Sigmoid colon (tissue), 7 donors: ENCODE results near the gene CDC20. TPM values are rescaled to one million over a fixed set of nuclear protein-coding genes. Genes with fewer than 3 reads are reported as not detected.

Experiments
- DNase-seq: peaks from one replicate; pipeline ENCODE4 v3.0.0-alpha.2; 2019
- H3K27ac ChIP-seq, 4 donors: fragments of 200-600 bp; sonication (generic); one replicate each; pipeline ENCODE4 v1.5.1; 2016 to 2019; ENCODE audit warnings: mild to moderate bottlenecking in 1 of 4
- H3K27me3 ChIP-seq, 3 donors: fragments of 200-600 bp; sonication (generic); one replicate each; pipeline ENCODE4 v1.5.1; 2019; ENCODE audit warnings: mild to moderate bottlenecking in 1 of 3
- H3K36me3 ChIP-seq, 4 donors: fragments of 200-600 bp; sonication (generic); one replicate each; pipeline ENCODE4 v1.5.1; 2016 to 2019
- H3K4me1 ChIP-seq, 4 donors: fragments of 200-600 bp; sonication (generic); one replicate each; pipeline ENCODE4 v1.5.1; 2017 to 2019
- H3K4me3 ChIP-seq, 4 donors: fragments of 200-600 bp; sonication (generic); one replicate each; pipeline ENCODE4 v1.5.1; 2017 to 2019; ENCODE audit warnings: mild to moderate bottlenecking in 2 of 4, moderate library complexity in 1 of 4
- H3K9me3 ChIP-seq, 4 donors: fragments of 200-600 bp in 3 of 4; sonication (generic) in 3 of 4; one replicate each; pipeline versions ENCODE4 v1.5.1 to v1.6.1; 2013 to 2019
- CTCF ChIP-seq, 4 experiments: fragments of 450-650 bp in 3 of 4; fragments of 200-600 bp in 1 of 4; IDR thresholded peaks; one replicate each; pipeline ENCODE4 v1.5.1; 2016 to 2019; ENCODE audit warnings: antibody characterized with exemption in 4 of 4, mild to moderate bottlenecking in 3 of 4, moderate library complexity in 2 of 4
- EP300 ChIP-seq, 4 donors: sonication (generic); formaldehyde crosslinking; IDR thresholded peaks; one replicate each; pipeline ENCODE4 v1.6.1; 2017; ENCODE audit warnings: antibody characterized with exemption in 4 of 4
- POLR2A ChIP-seq, 2 donors: fragments of 450-650 bp; IDR thresholded peaks; one replicate each; pipeline ENCODE4 v1.6.1; 2016; ENCODE audit warnings: antibody characterized with exemption in 2 of 2, mild to moderate bottlenecking in 2 of 2, moderate library complexity in 2 of 2
- POLR2AphosphoS5 ChIP-seq, 4 donors: sonication (generic); formaldehyde crosslinking; IDR thresholded peaks; one replicate each; pipeline ENCODE4 v1.6.1; 2017; ENCODE audit warnings: antibody characterized with exemption in 4 of 4
- WGBS, 2 donors: extraction: QIAGEN DNeasy Blood & Tissue Kit; methylation state at CpG; one replicate each; pipeline ENCODE4 v1.1.7; 2013; 5-methylcytosine and 5-hydroxymethylcytosine counted together
- intact Hi-C: fragments of 100-400 bp; cut with DNase I; formaldehyde crosslinking; loops from one replicate; pipeline ENCODE4 v1.15.1; 2023
- polyA plus RNA-seq, 3 donors: library from polyadenylated mRNA; stranded (reverse); fragments of 200-250 nt; gene quantifications; one replicate each; pipeline ENCODE4 v1.2.3, GENCODE V29; 2013
- total RNA-seq, 4 donors: library from RNA; depleted of rRNA; stranded (reverse); fragments of >200 nt; gene quantifications; one replicate each; pipeline ENCODE4 v1.1.0, GENCODE V29; 2016
- donor health status: healthy with polysubstance abuse.
- donor health status: Bipolar disorder and iron deficiency.
- donor health status: healthy.

Gene CDC20
- total and polyA plus RNA-seq, 7 donors: 0.66 to 65.7 (median 3.4) TPM

GRCh38 chr1:43315963-43316737 is 42.6 kb upstream of the CDC20 start:
- whole genome bisulfite sequencing, 2 donors: 92 to 93% methylated on average over 10 of the region's 10 CpGs
- intact Hi-C loops: no loop called here
- H3K27ac ChIP-seq: no peak overlapping the region
- H3K36me3 ChIP-seq: no peaks in the 10 kb centered on the region
- H3K27me3 ChIP-seq: no peaks in the 10 kb centered on the region
- no peaks in the 10 kb centered on the region for H3K4me1 ChIP-seq
- no peaks in the 10 kb centered on the region for H3K9me3 ChIP-seq
- no peak for TF ChIP-seq CTCF (IDR thresholded peaks at IDR 0.05)
- TF ChIP-seq EP300 (IDR thresholded peaks at IDR 0.05): no peak
- no peak for TF ChIP-seq POLR2AphosphoS5 (IDR thresholded peaks at IDR 0.05)
- no peak for TF ChIP-seq POLR2A (IDR thresholded peaks at IDR 0.05)
- H3K4me3 ChIP-seq: no peak overlapping the region
- peak; percentile 18 for DNase-seq

GRCh38 chr1:43316738-43317520 is 41.9 kb upstream of the CDC20 start:
- DNase-seq: peak; percentile 60
- intact Hi-C loops: no loop called here
- 91 to 93% methylated on average over 16 of the region's 16 CpGs for WGBS, 2 donors

GRCh38 chr1:43317817-43318471 is 40.8 kb upstream of the CDC20 start:
- H3K27ac ChIP-seq: no peak overlapping the region

More at GRCh38 chr1:43316738-43317520, 41.9 kb upstream of the CDC20 start:
- Histone ChIP-seq H3K9me3 (no peaks in the 10 kb centered on the region), H3K4me3 (no peak overlapping the region), H3K27ac (no peak overlapping the region), H3K27me3 (no peaks in the 10 kb centered on the region), H3K4me1 (no peaks in the 10 kb centered on the region), H3K36me3 (no peaks in the 10 kb centered on the region)
- TF ChIP-seq EP300 (IDR thresholded peaks at IDR 0.05) (no peak), CTCF (IDR thresholded peaks at IDR 0.05) (no peak), POLR2A (IDR thresholded peaks at IDR 0.05) (no peak), POLR2AphosphoS5 (IDR thresholded peaks at IDR 0.05) (no peak)

GRCh38 chr1:43318831-43319230 is 40.0 kb upstream of the CDC20 start:
- Histone ChIP-seq H3K9me3 (no peaks in the 10 kb centered on the region), H3K36me3 (no peaks in the 10 kb centered on the region), H3K4me3 (no peak overlapping the region), H3K27ac (no peak overlapping the region), H3K4me1 (no peaks in the 10 kb centered on the region), H3K27me3 (no peaks in the 10 kb centered on the region)
- no peak for TF ChIP-seq POLR2A (IDR thresholded peaks at IDR 0.05)
- no peak for TF ChIP-seq POLR2AphosphoS5 (IDR thresholded peaks at IDR 0.05)
- TF ChIP-seq CTCF (IDR thresholded peaks at IDR 0.05): no peak
- TF ChIP-seq EP300 (IDR thresholded peaks at IDR 0.05): no peak
- WGBS, 2 donors: 87% methylated on average over 4 of the region's 4 CpGs
- peak; percentile 28 for DNase-seq
- intact Hi-C loops: no loop called here

More at GRCh38 chr1:43317817-43318471, 40.8 kb upstream of the CDC20 start:
- H3K36me3 ChIP-seq: no peaks in the 10 kb centered on the region
- intact Hi-C loops: no loop called here
- WGBS, 2 donors: 91 to 92% methylated on average over 15 of the region's 15 CpGs
- peak; percentile 54 for DNase-seq
- H3K4me1 ChIP-seq: no peaks in the 10 kb centered on the region
- TF ChIP-seq EP300 (IDR thresholded peaks at IDR 0.05): no peak
- TF ChIP-seq POLR2A (IDR thresholded peaks at IDR 0.05): no peak
- no peak for TF ChIP-seq POLR2AphosphoS5 (IDR thresholded peaks at IDR 0.05)
- TF ChIP-seq CTCF (IDR thresholded peaks at IDR 0.05): no peak
- no peak overlapping the region for H3K4me3 ChIP-seq
- no peaks in the 10 kb centered on the region for H3K9me3 ChIP-seq
- H3K27me3 ChIP-seq: no peaks in the 10 kb centered on the region
